ENCODE results near the gene LRP5. TPM values are rescaled to one million over a fixed set of nuclear protein-coding genes. Genes with fewer than 3 reads are reported as not detected.
"Not testable (repeated sequence)": the region's sequence is repeated elsewhere in the genome, so short reads cannot be mapped to it uniquely, and the experiment has no call there.

Gene LRP5
- polyA plus RNA-seq, 10 donors: 38.0 to 66.2 (median 46.8) TPM

GRCh38 chr11:68343761-68344256, 31.4 kb downstream of the LRP5 start:
- no peak for DNase-seq

GRCh38 chr11:68344821-68345220, 32.4 kb downstream of the LRP5 start:
- DNase-seq: not testable (repeated sequence)

GRCh38 chr11:68345776-68346461, 33.5 kb downstream of the LRP5 start:
- no peak for DNase-seq

- DNase-seq: peak in 1 of 3 donors; percentile 59
Observed at GRCh38 chr11:68346462-68346790, 34.0 kb downstream of the LRP5 start.

GRCh38 chr11:68347345-68347744, 35.0 kb downstream of the LRP5 start:
- no peak for DNase-seq

- DNase-seq: no peak
Observed at GRCh38 chr11:68347841-68348240, 35.5 kb downstream of the LRP5 start.

- DNase-seq: no peak
Observed at GRCh38 chr11:68349461-68350249, 37.3 kb downstream of the LRP5 start.

GRCh38 chr11:68350759-68351449, 38.5 kb downstream of the LRP5 start:
- DNase-seq: no peak

GRCh38 chr11:68351450-68352275, 39.3 kb downstream of the LRP5 start:
- no peak for DNase-seq

GRCh38 chr11:68352591-68352990, 40.2 kb downstream of the LRP5 start:
- peak in 1 of 3 donors; percentile 44 for DNase-seq

- no peak for DNase-seq
Observed at GRCh38 chr11:68353118-68353517, 40.7 kb downstream of the LRP5 start.

GRCh38 chr11:68353669-68354068, 41.3 kb downstream of the LRP5 start:
- DNase-seq: no peak

GRCh38 chr11:68354148-68354872, 41.9 kb downstream of the LRP5 start:
- DNase-seq: peak; percentile 68 to 82 (median 80)

GRCh38 chr11:68355471-68355870, 43.1 kb downstream of the LRP5 start:
- no peak for DNase-seq

- no peak for DNase-seq
Observed at GRCh38 chr11:68357568-68357967, 45.2 kb downstream of the LRP5 start.

- no peak for DNase-seq
Observed at GRCh38 chr11:68358416-68358815, 46.0 kb downstream of the LRP5 start.

- DNase-seq: no peak
Observed at GRCh38 chr11:68361702-68362101, 49.3 kb downstream of the LRP5 start.

- DNase-seq: no peak
Observed at GRCh38 chr11:68362801-68363379, 50.5 kb downstream of the LRP5 start.

- DNase-seq: no peak
Observed at GRCh38 chr11:68363776-68364175, 51.4 kb downstream of the LRP5 start.

- DNase-seq: no peak
Observed at GRCh38 chr11:68364581-68364980, 52.2 kb downstream of the LRP5 start.

Measured in muscle of back (tissue), 11 donors.